LNCaP clone FGC (cell line): Measurements from ENCODE around the gene HRH4.

Experiments used
- DNase-seq: peaks from one replicate; pipeline ENCODE4 v3.0.0-alpha.2; 2011; ENCODE audit warnings: low read depth
- H3K4me3 ChIP-seq: 2 replicates; pipeline ENCODE4 v1.5.1; 2011; ENCODE audit warnings: mild to moderate bottlenecking, low read depth, low read length, control low read depth
- CTCF ChIP-seq: IDR thresholded peaks from 2 replicates; pipeline ENCODE4 v1.5.1; 2012; ENCODE audit warnings: mild to moderate bottlenecking; ENCODE audit not compliant: control insufficient read depth, insufficient read depth; ENCODE audit errors: extremely low read depth

The HRH4 gene

GRCh38 chr18:24515721-24516120 is 55.3 kb downstream of the HRH4 start:
- no peak for TF ChIP-seq CTCF
- no peak overlapping the region for H3K4me3 ChIP-seq
- DNase-seq: no peak

DNA sequence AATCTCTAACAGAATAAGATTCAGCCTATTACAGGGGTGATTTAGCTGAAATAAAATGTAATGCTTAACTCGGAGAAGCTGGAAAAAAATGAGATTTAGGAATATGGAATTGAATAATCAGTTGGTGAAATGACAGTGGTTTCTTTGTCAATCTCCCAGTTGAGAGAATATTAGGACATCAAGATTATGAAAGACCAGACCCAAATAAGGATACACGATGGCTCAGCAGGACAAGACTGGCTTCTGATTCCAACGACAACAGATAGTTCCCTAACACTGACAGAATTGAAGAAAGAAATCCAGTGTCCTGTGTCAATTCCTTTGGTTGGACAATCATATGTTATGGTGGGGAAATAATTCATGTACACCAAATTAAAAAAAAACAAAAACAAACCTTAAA is 55.8 kb downstream of the HRH4 start:
- TF ChIP-seq CTCF: no peak

GRCh38 chr18:24517554-24517953 is 57.1 kb downstream of the HRH4 start:
- TF ChIP-seq CTCF: no peak
- no peak overlapping the region for H3K4me3 ChIP-seq
- DNase-seq: no peak

More for the DNA sequence above, 55.8 kb downstream of the HRH4 start:
- DNase-seq: no peak
- no peak overlapping the region for H3K4me3 ChIP-seq

- no peak overlapping the region for H3K4me3 ChIP-seq
- no peak for DNase-seq
- no peak for TF ChIP-seq CTCF
Observed at GRCh38 chr18:24518596-24518995, 58.2 kb downstream of the HRH4 start.
